GM19395 (cell line): ENCODE measurements around the gene HSPB1.
A peak's percentile ranks its signal among the peaks of the same experiment; 100 is the strongest.
"Not testable (repeated sequence)": the region's sequence is repeated elsewhere in the genome, so short reads cannot be mapped to it uniquely, and the experiment has no call there.

Experiments used
- ATAC-seq: cut with Tn5 transposase; IDR thresholded peaks from one replicate; pipeline ENCODE4 v1.9.1; 2021; ENCODE audit warnings: mild to moderate bottlenecking, moderate library complexity; ENCODE audit not compliant: unreplicated experiment

Gene HSPB1

GRCh38 chr7:76281006-76281705, 21.3 kb upstream of the HSPB1 start:
- no peak for ATAC-seq

GRCh38 chr7:76281706-76282343, 20.6 kb upstream of the HSPB1 start:
- no peak for ATAC-seq

- ATAC-seq: no peak
These were observed 19.9 kb upstream of the HSPB1 start for GRCh38 chr7:76282344-76283253.

- ATAC-seq: no peak
These were observed 19.0 kb upstream of the HSPB1 start for GRCh38 chr7:76283254-76284159.

GRCh38 chr7:76285604-76286374, 16.7 kb upstream of the HSPB1 start:
- no peak for ATAC-seq

GRCh38 chr7:76286842-76287403, 15.6 kb upstream of the HSPB1 start:
- ATAC-seq: no peak

DNA sequence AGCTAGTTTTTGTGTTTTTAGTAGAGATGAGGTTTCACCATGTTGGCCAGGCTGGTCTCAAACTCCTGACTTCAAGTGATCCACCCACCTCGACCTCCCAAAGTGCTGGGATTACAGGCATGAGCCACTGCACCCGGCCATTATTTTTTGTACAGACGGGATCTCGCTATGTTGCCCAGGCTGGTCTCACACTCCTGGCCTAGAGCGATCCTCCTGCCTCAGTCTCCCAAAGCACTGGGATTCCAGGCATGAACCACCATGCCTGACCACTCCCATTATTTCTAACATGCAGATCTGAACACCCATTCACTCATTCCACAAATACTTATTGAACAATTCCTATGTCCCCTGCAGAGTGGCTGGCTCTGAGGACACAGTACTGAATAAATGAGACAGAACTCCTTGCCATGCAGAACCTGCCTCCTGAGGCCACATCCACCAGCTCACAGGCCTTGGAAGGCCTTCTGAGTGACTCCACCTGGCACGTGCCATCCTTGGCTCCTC, 11.6 kb upstream of the HSPB1 start:
- ATAC-seq: not testable (repeated sequence)

DNA sequence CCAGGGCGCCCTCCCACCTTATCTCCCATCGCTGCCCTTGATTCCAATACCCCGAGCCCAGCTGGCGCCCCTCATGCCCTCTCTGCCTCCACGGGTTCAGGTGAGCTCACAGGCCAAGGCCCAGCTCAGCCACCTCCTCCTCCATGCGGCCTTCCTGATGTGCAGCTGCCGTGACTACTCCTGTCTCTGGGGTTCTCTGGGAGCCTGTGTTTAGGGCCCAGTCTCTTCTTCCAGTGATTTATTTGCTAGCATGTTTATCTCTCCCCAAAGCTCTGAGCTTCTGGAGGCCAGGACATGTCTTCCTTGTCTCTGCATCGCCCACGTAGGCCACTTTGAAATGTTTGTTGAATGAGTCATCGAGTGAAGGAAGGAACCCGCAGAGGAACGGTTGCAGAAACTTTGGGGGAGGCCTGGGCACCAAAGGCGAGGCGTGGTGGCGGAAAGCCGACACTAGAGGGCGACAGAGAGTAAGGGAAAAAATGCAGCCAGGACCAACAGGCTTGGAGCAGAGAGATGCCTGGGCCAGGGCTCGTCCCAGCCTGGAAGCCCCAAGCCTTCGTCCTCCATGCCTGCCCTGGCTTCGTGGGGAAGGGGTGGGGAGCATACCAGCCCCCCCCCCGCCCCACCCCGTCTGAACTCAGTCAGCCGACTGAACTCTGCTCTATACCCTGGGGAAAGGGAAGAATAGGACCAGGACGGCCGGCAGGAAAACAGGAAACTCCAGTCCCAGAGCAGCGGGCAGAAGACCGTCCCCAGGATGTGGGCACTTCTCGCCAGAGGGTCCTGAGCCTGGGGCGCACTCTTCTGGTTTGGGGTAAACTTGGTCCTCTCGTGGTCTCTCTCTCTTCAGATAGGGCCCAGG, 10.9 kb upstream of the HSPB1 start:
- peak; percentile 78 for ATAC-seq

GRCh38 chr7:76292213-76292573, 10.3 kb upstream of the HSPB1 start:
- ATAC-seq: no peak

- not testable (repeated sequence) for ATAC-seq
These were observed 9.6 kb upstream of the HSPB1 start for GRCh38 chr7:76292911-76293310.

GRCh38 chr7:76293407-76293901, 9.0 kb upstream of the HSPB1 start:
- no peak for ATAC-seq

DNA sequence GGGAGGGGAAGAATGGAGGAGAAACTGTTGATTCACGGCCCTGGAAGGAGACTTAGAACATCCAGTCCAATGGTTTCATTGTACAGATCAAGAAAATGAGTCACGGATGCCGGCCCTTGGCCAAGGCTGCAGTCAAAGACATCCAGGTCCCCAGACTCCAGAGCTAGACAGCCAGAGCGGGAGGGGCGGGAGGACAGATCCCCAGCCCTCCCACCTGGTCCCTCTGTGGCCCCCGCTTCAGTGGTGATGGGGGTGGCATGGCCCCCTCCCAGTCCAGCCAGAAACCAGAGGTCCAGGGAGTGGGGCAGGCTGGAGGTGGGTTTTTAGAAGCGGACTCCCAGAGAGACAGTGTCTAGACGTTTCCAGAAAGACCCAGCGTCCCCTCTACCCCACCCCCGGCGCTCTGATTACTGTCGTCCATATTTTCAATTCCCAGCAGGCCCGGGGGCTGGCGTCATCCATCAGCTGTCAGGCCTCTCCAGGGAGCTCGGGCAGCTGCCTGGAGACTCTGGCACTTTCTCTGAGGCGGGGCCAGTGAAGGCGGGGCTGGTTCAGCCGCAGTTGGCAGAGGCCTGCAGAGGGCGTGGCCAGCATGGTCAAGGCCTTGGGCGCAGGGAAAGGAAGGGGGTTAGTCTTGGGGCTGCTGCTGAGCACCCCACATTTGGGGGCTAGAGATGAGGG, 8.0 kb upstream of the HSPB1 start:
- ATAC-seq: no peak

GRCh38 chr7:76296743-76297740, 5.4 kb upstream of the HSPB1 start:
- ATAC-seq: no peak

- no peak for ATAC-seq
These were observed 2.2 kb upstream of the HSPB1 start for GRCh38 chr7:76300166-76300731.

DNA sequence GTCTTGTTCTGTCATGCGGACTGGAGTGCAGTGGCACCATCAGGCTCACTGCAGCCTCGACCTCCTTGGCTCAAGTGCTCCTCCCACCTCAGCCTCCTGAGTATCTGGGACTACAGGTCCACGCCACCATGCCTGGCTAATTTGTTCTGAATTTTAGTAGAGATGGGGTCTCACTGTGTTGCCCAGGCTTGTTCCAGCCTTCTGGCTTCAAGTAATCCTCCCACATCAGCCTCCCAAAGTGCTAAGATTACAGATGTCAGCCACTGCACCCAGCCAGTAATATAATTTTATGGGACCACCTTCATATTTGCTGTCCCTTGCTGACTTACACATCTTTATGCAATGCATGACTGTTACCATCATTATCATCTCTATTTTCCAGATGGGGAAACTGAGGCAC, 1.5 kb upstream of the HSPB1 start:
- ATAC-seq: no peak
